OCI-LY1 (cell line): ENCODE data around the gene NEIL1.

Source experiments
- CTCF ChIP-seq: fragments of 200-600 bp; sonication (generic), shearing (Covaris generic); IDR thresholded peaks from 2 replicates; pipeline ENCODE4 v1.5.1; 2017; ENCODE audit warnings: mild to moderate bottlenecking, antibody characterized with exemption, low read length, moderate library complexity, mixed read lengths
- EZH2 ChIP-seq: fragments of 200-600 bp; sonication (generic), shearing (Covaris generic); IDR thresholded peaks from 2 replicates; pipeline ENCODE4 v1.8.0; 2017; ENCODE audit warnings: borderline replicate concordance, mixed run types, mild to moderate bottlenecking, antibody characterized with exemption, low read length, moderate library complexity, mixed read lengths

DNA sequence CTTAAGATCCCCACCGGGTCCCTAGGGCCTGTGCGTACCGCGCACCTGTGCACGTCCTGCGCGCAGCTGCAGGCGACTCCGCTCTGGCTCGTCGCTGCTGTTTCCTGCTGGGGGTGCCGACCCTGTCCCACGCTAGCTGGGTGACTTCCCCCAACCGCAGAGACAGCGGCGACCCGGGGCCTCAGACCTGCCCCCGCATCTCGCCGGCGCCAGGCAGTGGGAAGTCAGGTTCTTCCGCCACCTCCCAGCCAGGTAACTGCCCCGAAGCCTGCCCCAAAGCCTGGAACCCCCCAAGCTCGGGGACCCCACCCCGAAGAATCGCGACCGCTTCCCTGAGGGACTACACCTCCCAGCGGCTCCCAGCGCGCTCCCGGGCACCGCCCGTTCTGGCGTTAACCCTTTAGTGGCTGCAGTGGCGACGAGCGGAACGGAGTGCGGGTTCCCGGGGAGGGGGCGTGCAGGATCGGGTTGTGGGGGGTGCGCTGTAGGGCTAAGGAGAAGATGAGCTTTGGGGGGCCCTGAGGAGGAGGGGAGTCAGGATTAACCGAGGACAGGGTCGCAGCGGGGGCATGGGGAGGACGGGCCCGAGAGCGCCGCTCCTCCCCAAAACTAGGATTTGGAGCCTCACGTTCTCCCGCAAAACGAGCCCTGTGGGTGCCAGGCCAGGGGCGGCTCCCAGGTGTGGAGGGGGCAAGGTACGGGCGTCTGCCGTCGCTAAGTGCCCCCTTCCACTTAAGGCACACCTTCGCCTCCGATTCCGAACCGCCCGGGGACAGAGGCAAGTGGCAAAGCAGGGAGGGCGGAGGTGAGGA lies 589 bp downstream of the NEIL1 start:
- TF ChIP-seq CTCF (no peak), EZH2 (no peak)
